Middle frontal gyrus (tissue), 1 donor: Measurements from ENCODE around the gene MTMR3.

ENCODE experiments used
- DNase-seq: peaks from one replicate; pipeline ENCODE4 v3.0.0-alpha.2; 2015; ENCODE audit warnings: low spot score; ENCODE audit errors: extremely low spot score

MTMR3 gene

GRCh38 chr22:29914165-29914564 lies 31.2 kb downstream of the MTMR3 start:
- DNase-seq = no peak

GRCh38 chr22:29914991-29915533 lies 32.1 kb downstream of the MTMR3 start:
- DNase-seq = no peak

- no peak for DNase-seq
Measured at GRCh38 chr22:29916007-29916544, 33.1 kb downstream of the MTMR3 start.

- DNase-seq = no peak
Measured at GRCh38 chr22:29917052-29917902, 34.3 kb downstream of the MTMR3 start.

- DNase-seq = no peak
Measured at GRCh38 chr22:29925402-29925801, 42.4 kb downstream of the MTMR3 start.

GRCh38 chr22:29926057-29926456 lies 43.1 kb downstream of the MTMR3 start:
- no peak for DNase-seq

- no peak for DNase-seq
Measured at GRCh38 chr22:29932136-29932535, 49.2 kb downstream of the MTMR3 start.

- no peak for DNase-seq
Measured at GRCh38 chr22:29933619-29934018, 50.6 kb downstream of the MTMR3 start.

- DNase-seq = no peak
Measured at GRCh38 chr22:29934596-29934995, 51.6 kb downstream of the MTMR3 start.

- no peak for DNase-seq
Measured at GRCh38 chr22:29936186-29936585, 53.2 kb downstream of the MTMR3 start.

GRCh38 chr22:29937940-29938693 lies 55.1 kb downstream of the MTMR3 start:
- DNase-seq = no peak

GRCh38 chr22:29940526-29940925 lies 57.6 kb downstream of the MTMR3 start:
- DNase-seq = no peak

GRCh38 chr22:29944339-29944738 lies 61.4 kb downstream of the MTMR3 start:
- no peak for DNase-seq

GRCh38 chr22:29945435-29945834 lies 62.5 kb downstream of the MTMR3 start:
- no peak for DNase-seq

GRCh38 chr22:29946220-29946619 lies 63.2 kb downstream of the MTMR3 start:
- no peak for DNase-seq

- DNase-seq = no peak
Measured at GRCh38 chr22:29947410-29948384, 64.7 kb downstream of the MTMR3 start.

- no peak for DNase-seq
Measured at GRCh38 chr22:29948385-29948769, 65.4 kb downstream of the MTMR3 start.

GRCh38 chr22:29949872-29950271 lies 66.9 kb downstream of the MTMR3 start:
- no peak for DNase-seq

GRCh38 chr22:29951791-29952413 lies 68.9 kb downstream of the MTMR3 start:
- DNase-seq = no peak

- no peak for DNase-seq
Measured at GRCh38 chr22:29954203-29954855, 71.4 kb downstream of the MTMR3 start.
